HG03135 (cell line): ENCODE measurements around the gene ABCC11.
A peak's percentile ranks its signal among the peaks of the same experiment; 100 is the strongest.

ENCODE experiments used
- ATAC-seq: cut with Tn5 transposase; IDR thresholded peaks from one replicate; pipeline ENCODE4 v1.9.1; 2021; ENCODE audit warnings: mild to moderate bottlenecking, moderate library complexity; ENCODE audit not compliant: unreplicated experiment

Gene ABCC11

DNA sequence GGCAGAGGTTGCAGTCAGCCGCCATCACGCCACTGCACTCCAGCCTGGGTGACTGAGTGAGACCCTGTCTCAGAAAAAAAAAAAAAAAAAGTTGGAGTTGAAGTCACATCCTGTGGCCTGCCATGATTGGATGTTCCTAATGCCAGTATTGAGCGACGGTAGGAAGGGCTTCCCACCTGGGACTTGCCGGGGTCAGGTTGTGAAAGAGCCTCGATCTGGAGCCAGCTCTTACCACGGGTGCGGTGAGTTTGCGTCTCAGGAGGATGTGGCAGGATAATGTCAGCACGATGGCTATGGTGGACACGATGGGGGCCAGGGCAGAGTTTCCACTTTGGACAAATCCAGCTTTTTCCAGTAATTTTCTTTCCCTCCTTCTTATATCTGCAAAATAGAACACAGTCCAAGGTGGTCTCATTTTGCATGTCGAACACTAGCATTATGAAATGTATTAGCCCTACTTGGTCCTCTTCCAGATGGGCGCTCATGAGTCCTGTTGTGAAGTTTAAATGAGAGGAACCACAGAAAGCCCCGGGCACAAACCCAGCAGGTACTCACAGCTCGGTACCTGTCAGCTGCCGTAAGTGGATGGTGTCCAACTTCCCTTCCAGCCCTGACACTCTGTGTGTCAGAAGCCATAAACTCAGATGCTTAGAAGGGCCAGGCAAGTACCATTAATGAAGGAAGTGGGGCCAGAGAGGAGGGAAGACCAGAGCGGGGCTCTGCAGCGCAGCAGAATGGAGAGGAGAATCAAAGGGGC is 113.7 kb downstream of the ABCC11 start:
- no peak for ATAC-seq

DNA sequence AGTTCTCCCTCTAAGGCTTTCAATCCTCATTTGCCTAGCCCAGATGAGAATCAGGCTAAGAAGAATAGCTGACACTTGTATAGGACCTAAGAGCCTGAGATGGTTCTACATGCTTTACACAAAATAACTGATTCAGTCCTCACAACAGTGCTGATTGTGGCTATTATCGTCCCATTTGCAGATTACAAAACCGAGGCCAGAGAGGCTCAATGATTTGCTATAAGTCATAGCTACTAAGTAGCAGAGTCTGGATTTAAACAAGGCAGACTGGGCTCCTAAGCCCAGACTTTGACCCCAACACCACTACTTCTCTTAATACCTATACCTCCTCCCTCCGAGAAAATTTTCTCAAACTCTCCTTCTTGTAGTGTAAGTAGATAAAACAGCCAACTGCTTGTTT is 114.6 kb downstream of the ABCC11 start:
- no peak for ATAC-seq

DNA sequence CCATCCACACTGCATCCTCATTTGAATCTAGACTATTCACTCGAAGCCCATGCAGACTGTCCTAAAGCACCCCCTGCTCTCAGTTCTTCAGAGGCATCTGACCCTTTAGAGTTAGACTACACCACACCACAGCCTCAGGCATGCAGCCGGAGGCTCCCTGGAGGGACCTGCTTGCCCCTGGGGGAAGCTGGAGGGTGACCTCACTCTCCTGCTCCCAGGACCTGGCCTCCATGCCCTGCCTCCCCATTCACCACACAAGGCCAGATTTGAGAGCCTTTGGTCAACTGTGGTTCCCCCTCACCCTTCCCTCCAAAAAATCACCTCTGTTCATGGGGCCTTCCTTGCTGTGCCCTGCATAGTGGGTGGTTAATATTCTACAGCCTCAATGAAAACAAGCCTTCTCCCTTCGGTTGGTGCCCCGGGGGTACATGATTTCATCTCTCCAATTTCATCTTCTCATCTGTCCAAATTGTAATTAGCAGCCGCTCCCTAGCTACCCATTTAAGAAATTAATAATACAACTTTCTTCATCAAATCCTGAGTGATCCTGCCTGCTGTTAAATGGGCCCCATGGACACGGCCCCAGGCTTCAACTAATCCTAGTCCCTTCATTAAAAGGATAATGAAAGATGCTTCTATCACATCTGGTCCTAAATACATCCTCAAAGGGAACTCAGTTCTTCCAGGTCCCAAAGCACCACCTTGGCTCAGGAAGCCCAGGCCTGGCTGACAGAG is 116.0 kb downstream of the ABCC11 start:
- no peak for ATAC-seq

DNA sequence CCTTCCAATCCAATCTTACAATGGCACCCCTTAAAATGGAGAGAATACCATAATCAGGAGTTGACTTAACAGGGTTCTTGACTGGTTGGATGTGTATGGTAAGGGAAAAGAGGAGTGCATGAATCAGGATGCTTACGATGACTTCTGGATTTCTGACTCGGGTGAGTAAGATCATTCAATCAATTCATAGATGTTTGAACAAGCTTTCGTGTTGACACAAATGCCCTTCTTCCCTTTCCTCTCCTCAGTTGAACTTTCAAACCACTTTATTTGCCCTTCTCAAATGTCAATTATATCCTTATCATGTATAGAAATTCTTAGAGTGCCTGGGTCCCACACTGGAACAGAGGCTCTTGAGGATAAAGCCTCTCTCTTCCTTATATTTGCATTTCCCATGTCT is 117.4 kb downstream of the ABCC11 start:
- ATAC-seq: no peak

DNA sequence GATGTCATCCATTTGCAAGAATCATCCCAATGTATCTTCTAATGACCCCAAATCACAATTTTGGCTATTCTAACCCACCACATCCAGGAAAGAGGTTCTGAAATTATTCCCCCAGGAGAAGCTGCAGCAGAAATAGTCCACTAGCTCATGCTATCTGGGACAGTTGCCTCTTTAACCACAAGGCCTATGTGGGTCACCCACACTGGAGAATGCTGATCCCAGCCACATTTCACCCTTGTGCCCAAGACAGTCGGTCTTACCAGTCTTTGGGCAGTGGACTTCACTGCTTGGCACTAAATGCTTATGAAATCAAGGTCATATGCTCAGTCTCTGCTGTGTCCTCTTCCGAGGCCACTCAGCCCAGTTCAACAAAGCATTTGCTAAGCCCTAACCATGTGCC is 118.6 kb downstream of the ABCC11 start:
- ATAC-seq: no peak

- ATAC-seq: no peak
These were observed 120.3 kb downstream of the ABCC11 start for GRCh38 chr16:48126801-48127644.

DNA sequence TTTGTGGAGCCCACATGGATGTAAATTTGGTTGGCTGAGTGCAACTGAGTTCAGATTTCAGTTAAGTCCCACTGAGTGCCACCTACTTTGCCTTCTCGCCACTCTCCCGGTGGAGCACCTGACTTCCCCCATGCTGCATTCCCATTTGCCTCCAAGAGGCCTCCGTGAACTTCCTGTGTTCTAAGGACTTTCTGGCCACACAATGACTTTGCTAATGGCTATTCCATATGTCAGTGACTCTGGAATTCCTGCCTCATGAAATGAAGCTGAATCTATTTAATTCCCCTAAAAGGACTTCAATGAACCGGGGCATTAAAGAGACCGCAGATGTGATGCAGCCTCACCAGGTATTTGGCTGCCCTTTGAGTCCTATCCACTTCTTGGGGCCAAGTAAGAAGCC is 121.5 kb downstream of the ABCC11 start:
- ATAC-seq: no peak

DNA sequence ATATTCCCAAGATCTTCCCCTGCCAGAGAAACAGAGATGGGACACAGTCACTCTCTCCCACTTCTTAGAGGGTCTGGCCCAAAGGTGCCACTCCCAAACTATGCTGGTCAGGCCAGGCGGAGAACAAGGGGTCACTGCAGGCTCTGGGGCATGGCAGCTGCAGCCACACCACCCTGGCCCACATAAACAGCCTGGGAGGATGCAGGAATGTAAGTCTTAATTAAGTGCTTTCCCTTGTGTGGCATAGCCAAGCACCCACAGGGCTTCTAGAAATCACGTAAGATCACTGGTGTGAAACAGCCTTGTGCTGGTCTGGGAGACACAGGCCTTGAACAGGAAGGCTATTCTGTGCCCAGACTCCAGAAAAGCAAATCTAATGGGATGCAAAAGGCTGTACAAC is 123.1 kb downstream of the ABCC11 start:
- ATAC-seq: no peak

DNA sequence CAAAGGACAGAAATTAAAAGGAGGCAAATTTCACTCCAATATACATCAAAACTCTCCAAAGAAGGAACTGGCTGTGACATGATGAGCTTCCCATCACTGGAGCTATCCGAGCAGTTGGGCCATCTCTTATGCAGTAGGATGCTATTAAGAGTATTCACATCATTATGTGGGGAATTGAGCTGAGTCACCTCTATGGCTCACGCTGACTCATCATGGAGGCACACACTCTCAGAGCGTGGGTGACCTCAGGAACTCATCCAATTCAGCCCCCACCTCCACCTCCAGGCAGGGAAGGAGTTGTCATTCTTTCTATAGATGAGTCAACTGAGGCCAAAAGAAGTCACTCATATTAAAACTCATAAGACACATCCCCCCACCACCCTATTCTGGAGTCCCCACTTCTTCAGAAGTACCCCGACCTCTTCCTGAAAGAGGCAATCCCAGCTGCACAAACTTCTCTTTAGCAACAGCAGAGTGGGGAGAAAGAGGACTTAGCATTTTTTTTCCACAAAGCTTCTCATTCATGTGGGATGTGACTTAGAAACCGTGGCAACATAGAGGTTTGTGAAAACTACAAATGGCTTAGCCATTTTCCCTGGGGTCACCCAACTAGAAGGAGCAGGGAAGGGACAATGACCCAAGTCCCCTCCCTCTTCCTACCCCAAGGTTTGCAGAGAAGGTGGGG is 124.1 kb downstream of the ABCC11 start:
- no peak for ATAC-seq

GRCh38 chr16:48121276-48121675 is 126.1 kb downstream of the ABCC11 start:
- no peak for ATAC-seq

- ATAC-seq: no peak
These were observed 128.5 kb downstream of the ABCC11 start for GRCh38 chr16:48118841-48119240.

DNA sequence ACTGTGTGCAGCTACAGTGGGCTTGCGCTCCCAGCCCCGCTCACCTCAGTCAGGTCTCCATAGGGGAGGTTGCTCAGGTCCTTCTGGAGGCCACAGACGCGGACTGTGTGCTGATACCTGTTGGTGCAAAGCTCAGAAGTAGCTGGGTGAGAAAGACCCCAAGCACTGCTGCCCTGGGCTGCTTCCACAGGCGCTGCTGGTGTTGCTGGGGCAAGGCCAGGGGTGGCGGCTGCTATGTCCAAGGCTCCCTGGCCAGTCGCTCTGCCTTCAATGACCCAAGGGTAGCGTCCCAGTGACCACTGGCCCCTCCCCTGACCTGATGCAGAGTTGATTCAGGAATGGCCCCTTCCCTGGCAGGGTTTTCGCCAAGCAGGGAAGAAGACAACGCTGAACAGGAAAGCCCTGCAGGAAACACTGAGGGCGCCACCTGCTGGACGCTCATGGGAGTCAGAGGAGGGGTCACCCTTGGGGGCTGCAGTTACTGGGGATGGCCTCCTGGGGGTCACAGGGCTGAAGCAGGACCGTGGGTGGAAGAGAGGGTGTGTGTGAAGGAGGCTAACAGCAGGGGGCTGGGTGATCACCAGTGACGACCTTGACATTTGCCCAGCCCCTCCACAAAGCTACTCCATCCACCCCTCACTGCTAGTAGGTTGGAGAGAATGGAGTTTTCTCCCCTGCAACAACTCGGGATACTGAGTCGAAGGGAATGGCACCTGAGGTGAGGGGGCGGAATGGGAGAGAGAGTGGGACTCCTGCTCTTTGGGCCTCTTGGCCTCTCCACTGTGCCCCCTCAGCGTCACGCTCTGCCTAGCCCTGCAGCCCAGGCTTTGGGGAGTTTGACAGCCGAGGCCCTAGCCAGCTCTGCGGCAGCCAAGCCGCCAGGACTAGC is 129.9 kb downstream of the ABCC11 start:
- peak; percentile 90 for ATAC-seq
